Fibroblast of skin of right biceps (primary cell): Measurements from ENCODE around the gene ITGB2.

ENCODE experiments used
- DNase-seq: peaks from one replicate; pipeline ENCODE4 v3.0.0-alpha.2; 2013

ITGB2 gene

DNA sequence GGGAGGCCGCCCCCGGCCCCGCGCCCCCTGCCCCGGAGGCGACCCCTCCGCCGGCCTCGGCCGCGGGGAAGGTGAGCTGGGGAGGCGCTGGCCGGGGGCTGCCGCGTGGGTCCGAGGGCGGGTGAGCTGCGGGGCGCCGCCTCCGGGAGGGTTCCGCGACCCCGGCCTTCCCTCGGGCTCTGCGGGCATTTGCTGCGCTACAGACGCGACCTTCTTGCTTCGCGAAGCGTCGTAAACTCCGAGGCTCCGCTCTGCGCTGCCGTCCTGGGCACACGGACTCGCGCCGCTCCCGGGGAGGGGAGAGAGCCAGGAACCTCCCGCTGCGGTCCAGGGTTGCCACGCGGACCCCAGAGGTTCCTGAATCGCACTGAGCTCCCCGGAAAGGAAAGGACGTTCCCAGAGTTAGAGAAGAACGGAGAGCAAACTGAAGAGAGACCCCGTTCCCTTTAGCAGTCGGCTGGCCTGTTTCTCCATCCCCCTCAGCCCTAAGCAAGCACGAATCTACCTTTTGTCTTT lies 19.5 kb upstream of the ITGB2 start:
- DNase-seq, result no peak

DNA sequence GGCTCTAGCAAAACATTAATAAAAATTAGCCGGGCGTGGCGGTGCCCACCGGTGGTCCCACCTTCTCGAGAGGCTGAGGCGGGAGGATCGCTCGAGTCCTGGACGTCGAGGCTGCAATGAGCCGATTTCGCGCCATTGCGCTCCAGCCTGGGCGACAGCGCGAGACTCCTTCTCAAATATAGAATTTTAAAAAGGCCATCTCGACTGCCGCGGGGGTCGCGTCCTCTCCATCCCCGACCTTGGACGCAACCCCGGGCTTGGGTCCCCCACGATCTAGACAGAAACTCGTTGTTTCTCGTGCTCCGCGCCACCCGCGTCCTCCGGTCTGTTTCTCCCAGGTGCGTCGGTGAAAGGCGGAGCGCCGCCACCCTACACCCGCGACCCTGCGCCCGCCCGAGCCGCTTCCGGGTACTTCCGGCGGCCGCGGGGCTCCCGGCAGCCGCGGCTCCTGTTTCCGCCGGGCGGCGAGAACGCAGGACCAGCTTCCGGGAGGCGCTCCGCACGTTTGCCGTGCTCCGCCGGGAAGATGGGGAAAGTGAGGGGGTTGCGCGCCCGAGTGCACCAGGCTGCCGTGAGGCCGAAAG lies 18.9 kb upstream of the ITGB2 start, which contains the start of gene SLX9:
SLX9 (plus strand) TSS at position 498 of the 584 bp plus-strand sequence; CDS start at position 527, 29 bp downstream.
- peak; percentile 84 for DNase-seq

DNA sequence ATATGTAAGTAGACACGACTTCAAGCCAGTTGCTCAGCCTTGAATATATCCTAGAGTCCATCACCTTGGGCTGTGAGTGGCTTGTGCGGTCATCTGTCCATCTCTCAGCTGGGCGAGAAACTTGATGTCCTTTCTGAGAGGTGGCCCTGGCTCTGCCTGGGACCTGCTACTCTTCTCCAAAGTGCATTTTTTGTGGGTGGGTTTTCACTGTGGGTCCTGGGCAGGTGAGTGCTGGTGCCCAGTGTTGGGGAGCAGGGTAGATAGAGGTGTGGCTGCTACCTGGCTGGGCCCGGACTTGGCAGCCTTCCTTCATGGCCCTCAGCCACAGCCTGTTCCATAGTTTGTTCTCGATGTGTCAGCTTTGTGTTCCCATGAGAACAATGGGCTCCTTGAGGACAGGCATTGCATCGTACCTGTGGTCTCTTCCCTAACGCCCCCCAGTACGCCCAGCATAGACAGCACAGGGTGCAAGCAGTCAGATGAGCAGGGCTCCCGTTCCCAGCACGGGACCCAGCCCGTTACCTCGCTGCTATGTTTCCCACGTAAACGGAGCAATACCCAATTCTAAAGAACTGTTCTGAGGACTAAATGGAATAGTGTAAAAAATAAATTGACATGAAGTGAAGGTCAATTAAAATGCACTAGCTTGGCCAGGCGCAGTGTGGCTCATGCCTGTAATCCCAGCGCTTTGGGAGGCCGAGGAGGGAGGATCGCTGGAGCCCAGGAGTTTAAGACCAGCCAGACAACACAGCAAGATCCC lies 18.3 kb upstream of the ITGB2 start:
- no peak for DNase-seq

DNA sequence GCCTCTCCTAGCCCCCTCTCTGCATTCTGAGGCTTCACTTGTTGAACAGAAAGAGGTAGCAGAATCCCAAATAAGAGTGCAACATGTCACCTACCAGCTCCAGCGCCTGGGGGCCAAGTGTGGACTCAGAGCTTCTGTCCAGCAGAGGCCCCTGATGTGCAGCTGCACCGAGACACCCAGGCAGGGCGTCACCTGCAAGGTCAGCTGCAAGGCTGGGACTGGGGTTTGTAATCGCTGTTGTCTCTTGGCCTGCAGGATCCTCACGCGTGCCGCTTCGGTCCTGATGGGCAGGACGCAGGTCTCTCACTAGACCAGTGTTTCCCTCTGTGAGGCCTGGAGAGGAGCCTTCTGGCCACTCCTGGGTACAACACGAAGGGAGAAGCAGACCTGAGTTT lies 14.8 kb upstream of the ITGB2 start:
- DNase-seq, result no peak

DNA sequence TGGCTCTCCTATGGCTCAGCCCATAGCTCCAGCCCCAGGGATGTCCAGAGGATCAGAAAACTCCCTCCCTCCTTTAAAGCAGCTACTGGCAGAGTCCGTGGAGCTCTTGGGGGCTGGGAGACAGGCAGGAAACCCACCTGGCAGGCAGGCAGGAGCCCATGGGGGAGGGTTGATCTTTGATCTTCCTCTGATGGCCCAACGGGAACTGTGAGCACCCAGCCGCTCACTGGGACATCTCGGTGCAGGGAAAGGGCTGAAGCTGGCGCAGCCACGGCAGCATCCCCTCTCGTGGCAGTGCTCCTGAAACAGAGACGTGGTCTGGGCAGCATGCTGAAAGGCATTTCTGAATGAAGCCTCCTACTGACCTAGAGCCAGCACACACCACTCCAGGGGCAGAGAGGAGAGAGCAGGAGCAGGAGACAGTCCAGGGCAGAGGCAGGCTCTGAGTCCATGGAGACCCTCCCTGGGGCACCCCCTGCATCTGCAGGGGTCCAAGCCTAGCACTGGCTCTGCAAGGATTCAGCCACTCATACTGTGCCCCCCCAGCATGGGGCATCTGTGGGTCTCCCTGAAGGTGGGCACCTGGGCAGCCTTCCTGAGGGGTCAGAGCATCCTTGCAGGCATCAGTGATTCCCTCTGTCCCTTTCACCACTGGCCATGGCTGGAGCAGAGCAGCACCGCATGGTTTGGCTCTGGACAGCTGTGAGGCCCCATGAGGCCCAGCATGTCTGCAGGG lies 14.3 kb upstream of the ITGB2 start:
- DNase-seq, result no peak

DNA sequence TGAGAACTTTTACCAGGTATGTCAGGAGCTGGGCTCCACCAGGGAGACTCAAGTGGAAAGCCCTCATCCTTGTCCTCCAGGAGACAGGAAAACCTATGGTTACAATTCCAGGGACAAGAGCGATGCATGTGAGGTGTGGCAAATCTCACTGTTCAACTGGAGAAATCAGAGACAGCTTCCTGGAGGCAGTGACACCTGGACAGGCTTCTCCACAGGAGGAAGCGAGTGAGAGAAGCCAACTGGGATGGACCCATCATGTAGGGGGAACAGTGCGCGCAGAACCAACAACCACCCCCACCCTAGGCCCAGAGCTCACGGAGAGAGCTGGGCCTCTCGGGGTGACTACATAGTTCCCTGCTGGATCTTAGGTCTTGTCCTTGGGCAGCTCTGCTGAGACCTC lies 13.6 kb upstream of the ITGB2 start:
- no peak for DNase-seq

DNA sequence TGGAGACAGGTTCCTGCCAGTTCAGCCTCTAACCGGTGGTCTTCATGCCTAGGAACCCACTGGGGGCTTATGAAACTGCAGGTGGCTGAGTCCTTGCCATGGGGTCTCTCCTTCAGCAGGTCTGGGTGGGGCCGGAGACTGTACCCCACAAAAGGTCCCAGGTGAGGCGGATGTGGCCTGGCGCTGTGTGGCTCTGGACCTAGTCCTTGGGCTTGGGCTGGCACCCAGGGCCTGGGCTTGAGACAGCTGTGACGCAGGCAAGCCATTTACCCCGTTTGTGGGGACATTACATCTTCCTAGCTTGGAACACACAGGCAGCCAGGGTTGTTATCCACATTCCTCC lies 13.2 kb upstream of the ITGB2 start:
- no peak for DNase-seq

DNA sequence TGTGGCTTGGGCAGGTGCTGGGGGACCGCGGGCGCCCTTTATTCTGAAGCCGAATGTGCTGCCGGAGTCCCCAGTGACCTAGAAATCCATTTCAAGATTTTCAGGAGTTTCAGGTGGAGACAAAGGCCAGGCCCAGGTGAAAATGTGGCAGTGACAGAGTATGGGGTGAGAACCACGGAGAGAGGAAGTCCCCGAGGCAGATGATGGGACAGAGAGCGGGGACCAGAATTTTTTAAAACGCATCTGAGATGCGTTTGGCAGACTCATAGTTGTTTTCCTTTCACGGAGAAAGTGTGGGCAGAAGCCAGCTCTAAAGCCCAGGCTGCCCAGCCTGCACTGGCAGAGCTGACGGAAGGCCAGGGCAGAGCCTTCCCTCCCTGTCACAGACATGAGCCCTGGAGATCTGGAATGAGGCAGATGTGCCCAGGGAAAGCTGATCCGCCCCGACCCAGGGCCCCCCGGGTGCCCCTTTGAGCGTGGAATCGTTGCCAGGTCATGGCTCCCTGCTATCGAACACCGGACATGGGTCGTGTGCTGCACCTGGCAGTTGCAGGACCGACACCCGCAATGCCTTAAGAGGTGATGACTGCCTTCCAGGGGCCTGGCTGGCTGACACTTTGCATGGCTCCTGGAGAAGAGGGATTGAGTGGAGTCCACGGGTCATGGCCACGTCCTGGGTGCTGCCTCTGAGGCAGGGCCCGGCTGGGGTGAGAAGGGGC lies 12.7 kb upstream of the ITGB2 start:
- DNase-seq, result no peak

DNA sequence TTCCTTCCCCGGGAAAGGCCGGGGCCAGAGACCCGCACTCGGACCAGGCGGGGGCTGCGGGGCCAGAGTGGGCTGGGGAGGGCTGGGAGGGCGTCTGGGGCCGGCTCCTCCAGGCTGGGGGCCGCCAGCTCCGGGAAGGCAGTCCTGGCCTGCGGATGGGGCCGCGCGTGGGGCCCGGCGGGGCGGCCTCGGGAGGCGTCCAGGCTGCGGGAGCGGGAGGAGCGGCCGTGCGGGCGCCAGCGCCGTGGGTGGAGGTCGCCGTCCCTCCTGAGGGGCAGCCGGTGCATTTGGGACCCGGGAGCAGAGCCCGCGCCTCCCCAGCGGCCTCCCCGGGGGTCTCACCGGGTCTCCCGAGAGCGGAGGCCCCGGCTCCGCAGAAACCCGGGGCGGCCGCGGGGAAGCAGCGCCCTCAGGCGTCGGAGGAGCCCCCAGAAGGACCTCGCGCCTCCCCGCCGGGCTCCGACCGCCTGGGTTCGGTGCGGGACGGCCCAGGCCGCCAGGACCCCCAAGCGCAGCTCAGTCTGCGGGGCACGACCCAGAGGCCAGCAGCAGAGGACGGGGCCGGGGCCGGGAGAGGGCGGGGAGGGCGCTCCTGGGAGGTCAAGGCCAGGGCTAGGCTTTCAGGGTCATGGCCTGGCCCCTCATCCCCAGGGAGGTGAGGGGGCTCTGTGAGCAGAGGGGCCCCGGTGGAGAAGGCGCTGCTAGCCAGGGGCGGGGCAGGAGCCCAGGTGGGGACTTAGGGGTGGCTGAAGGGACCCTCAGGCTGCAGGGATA lies 11.9 kb upstream of the ITGB2 start:
- peak; percentile 55 for DNase-seq

DNA sequence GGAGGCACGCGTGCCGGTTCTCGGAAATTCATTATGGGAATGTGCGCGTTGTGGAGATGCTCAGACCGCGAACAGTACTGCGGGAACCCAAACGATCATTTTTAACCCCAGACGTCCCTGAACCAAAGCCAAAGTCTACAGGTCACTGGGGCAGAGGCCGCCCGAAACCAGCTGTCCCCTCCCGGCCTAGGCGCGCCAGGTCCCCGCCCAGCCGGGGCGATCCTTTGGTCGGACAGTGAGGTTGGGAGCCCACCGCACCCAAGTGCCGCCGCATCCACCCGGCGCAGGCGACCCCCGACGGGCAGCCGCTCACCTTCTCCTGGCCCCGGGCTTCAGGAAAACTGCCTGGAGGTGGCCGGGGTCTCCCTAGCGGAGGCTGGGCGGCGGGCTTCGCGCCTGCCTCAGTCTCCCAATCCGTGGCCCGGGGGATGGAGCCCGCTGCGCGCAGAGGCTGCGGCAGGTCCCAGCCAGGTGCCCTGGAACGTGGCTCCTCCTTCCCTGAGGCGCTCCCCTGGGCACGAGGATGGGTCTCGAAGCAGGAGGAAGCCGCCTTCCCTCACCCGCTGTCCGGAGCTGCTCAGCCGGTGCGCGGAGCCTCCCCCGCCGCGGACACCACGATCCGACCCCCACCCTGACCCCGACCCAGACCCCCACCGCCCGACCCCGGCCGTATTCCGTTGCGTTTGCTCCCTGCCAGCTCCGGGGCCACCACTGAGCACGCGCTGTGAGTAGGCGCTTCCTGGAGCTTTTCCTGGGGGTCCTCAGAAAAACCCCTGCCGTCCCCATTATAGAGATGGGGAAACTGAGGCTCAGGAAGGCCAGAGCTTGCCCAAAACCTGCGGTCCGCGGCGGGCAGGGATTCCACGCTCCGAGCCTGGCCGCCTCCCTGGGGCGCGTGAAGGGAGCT lies 11.1 kb upstream of the ITGB2 start:
- no peak for DNase-seq

DNA sequence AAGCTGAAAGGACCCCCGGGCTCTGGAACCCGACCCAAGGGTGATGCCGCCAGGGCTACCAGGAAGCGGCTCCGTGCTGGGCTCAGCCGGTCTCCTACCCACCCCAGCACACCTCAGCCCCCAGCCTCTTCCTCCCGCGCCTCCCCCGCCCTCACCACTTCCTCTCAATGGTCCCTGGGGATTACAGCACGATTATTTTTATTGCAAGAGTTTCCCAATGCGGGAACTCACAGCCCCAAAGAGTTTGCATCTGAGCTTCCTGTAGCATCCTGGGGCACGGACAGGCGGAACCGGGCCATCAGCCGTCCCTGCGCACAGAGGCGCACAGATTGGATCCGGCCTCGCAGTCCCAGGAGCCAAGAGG lies 10.4 kb upstream of the ITGB2 start:
- DNase-seq, result peak; percentile 85

DNA sequence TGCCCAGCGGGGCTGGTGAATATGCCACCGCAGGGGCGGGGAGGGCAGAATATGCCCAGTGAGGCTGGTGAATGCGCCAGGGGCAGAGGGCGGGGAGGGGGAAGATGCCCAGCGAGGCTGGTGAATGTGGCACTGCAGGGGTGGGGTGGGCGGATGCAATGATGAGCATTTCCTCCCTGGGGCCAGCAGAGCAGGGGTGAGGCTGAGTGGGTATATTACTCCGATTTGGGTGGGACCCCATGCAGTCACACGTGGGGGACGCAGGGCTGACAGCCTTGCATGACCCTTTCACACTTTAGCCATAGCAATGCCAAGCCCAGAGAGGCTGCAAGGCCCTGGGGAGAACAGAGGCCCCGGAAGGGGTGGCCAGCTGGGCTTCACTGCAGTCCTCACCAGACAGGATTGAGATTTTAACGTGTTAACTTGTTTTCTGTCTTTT lies 9.9 kb upstream of the ITGB2 start:
- no peak for DNase-seq

DNA sequence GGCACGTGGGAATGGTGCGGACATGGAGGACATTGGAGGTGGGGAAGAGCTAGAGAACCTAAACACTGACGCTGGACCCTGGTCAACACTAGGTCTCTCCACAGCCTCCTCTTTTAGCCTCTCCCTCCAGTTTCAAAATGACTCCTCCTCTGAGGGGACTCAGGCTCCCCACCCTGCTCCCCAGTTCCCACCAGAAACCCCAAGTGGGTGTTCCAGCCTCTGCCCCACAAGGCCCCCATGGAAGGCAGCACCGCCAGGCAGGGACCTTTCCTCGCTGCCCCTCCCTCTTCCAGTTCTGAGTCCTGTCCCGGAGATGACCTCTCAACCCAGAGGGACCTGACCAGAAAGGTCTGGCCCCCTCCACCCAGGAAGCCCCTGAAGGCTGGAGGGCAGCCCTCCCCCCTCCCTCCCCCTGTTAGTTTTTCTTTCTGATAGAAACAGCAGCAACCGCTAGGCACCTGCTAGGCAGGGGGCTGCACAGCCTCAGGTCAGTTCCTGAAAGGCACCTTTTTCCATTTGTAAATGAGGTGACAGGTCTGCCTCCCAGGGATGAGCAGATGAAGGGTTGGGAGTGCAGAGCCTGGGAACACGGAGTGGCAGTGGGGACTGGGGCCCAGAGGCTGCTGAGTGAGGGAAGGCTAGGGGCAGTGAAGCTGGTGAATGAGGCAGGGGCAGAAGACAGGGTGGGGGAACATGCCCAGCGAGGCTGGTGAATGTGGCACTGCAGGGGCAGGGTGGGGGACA lies 9.3 kb upstream of the ITGB2 start:
- no peak for DNase-seq

DNA sequence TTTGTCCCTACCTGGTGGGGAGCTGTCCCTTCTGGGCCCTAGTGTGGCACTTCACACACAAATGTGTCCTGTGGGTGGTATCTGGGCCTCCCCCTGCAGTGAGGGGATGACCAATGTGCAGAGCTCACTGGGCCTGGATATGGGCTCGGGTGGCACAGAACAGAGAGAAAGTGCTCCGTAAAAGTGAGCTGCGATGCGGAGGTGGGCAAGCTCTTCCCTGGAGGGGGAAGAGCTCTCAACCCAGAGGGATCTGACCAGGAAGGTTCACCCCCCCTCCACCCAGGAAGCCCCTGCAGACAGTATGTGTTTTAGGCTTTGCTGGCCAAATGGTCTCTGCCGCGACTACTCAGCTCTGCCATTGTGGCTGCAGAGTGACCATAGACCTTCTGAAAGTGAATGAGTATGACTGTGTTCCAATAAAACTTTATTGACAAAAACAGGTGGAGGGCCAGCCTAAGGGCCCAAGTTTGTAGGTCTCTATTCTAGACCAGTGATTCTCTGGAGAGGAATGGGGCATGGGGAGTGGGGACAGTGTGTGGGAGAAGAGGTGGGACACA lies 8.6 kb upstream of the ITGB2 start:
- no peak for DNase-seq

DNA sequence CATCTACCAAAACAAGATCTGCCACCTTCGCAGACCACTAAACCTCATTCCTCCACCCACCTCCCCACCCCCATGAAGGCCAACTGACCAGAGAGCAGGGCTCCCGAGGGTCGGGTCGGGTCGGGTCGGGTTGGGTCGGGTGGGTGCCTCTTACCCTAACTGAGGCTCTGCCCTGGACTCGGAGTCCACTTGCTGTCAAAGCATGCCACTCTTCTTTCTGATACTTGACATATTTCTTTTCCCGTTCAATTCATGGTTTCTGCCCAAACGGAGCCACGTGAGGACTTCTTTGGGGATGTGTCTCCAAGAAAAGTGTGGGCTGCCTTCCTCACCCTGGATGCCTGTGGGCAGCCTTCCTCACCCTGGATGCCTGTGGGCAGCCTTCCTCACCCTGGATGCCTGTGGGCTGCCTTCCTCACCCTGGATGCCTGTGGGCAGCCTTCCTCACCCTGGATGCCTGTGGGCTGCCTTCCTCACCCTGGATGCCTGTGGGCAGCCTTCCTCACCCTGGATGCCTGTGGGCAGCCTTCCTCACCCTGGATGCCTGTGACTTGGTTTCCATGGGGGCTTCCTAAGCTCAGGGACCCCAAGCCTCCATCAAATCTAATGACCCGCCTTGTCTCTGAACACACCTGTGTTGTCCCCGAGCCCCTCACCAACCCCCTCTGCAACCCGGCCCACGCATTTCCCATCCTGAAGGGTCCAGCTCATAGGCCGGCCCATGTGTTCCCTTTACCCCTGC lies 8.0 kb upstream of the ITGB2 start:
- DNase-seq, result peak; percentile 90

DNA sequence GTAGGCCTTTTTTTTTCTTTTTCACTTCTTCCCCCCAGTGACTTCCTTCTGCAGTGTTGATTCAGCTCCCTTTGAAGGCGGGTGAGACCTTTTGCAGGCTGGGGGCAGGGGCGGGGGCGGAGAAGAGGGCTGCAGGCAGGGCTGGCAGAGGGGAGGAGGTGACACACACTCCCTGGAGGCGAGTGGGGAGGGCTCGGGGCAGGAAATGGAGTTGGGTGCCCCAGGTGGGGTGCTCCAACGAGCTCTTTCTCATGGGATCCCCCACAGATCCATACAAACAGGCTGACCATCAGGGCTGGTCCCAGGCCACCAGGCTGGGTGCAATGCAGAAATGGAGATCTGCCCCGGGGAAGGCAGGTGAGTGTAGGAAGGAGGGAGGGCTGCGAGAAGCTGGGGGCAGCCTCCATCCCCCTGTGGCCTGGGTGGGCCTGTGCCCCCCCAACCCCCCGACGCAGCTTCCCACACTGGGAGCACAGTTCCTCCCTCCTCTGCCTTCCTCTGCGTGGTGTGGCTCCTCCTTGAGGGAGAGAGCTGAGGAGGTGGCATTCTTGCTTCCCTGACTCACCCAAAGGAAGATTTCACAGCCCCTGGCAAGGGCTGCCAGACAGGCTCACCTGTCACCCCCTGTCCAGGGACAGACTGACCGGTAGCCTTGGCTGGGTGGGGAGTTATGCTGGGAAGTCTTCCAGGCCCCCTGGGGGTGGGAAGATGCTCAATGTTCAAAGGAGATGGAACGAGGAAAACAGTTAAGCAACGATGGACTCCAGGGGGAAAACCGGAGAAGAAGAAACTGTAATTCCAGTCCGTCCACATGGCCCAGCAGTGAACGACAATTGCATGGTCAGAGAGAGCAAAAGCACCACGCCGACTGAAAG lies 7.1 kb upstream of the ITGB2 start:
- peak; percentile 92 for DNase-seq

DNA sequence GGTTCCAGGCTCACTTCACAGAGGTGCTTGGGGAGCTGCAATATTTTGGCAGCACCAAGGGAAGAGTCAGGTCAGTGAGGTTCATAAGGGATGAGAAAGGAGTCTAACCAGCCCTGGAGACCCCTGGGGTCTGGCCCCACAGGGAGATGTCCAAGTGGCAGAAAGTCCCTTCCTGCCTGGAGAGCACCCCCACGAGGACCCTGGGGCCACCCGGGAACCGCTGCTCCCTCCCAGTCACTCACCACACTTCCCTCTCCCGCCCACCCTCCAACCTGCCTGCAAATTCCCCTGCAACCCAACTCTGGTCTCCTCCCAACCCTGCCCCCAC lies 6.5 kb upstream of the ITGB2 start:
- no peak for DNase-seq

DNA sequence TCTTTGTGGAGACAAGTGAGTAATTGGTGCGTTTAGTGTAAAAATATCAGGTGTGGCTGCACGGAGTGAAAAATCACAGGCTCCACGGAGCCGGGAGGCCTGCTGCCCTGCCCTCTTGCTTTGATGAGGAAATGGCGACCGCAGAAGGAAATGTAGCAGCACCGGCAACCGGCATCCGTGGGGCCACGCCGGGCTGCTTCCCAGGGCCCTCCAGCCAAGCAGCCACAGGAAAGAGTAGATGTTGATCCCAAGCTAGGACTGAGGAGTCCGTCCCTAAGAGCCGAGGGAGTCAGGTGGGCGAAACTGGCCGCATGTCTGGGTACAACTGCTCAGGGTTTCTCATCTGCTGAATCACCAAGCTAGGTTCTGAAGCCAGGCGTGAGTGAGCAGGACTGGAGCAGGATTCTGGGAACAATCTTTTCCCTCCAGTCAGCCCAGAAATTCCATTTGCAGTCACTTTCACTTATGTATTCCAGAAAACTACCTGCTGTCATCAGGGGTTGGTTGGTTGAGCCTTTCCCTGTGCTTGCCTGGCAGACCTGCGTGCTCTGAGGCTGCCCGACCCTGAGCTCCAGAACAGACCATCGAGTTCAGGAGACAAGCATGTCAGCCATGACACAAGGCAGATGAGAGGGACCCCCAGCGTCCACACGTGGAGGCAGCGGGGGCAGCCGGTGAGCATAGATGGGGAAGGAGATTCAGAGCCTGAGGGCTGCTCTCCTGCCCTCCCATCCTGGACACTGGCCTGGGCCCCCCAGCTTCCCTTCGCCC lies 5.8 kb upstream of the ITGB2 start:
- peak; percentile 65 for DNase-seq
